Stomach (tissue), 9 donors: Measurements from ENCODE around the gene SDR42E1. TPM values are rescaled to one million over a fixed set of nuclear protein-coding genes. Genes with fewer than 3 reads are reported as not detected.
A peak's percentile ranks its signal among the peaks of the same experiment; 100 is the strongest.
"Not testable (repeated sequence)": the region's sequence is repeated elsewhere in the genome, so short reads cannot be mapped to it uniquely, and the experiment has no call there.

Source experiments
- DNase-seq, 2 donors: peaks; one replicate each; pipeline versions ENCODE4 v3.0.0 to v3.0.0-alpha.2; 2013 to 2019
- H3K27ac ChIP-seq, 5 donors: fragments of 200-600 bp in 4 of 5; sonication (generic) in 4 of 5; one replicate each; pipeline ENCODE4 v1.5.1; 2013 to 2019; ENCODE audit warnings: mild to moderate bottlenecking in 1 of 5, moderate library complexity in 1 of 5
- H3K27me3 ChIP-seq, 3 donors: fragments of 200-600 bp; sonication (generic); one replicate each; pipeline ENCODE4 v1.5.1; 2017 to 2019; ENCODE audit warnings: mixed run types in 1 of 3
- H3K36me3 ChIP-seq, 4 donors: fragments of 200-600 bp; sonication (generic); 1 replicate in 3 of 4; 2 replicates in 1 of 4; pipeline ENCODE4 v1.5.1; 2016 to 2019
- H3K4me1 ChIP-seq, 4 donors: fragments of 200-600 bp; sonication (generic); one replicate each; pipeline ENCODE4 v1.5.1; 2016 to 2019
- H3K4me3 ChIP-seq, 4 donors: fragments of 200-600 bp; sonication (generic) in 3 of 4; one replicate each; pipeline ENCODE4 v1.5.1; 2016 to 2019; ENCODE audit warnings: mild to moderate bottlenecking in 1 of 4
- H3K9me3 ChIP-seq, 4 donors: fragments of 200-600 bp; sonication (generic); one replicate each; pipeline ENCODE4 v1.5.1; 2016 to 2019
- CTCF ChIP-seq, 7 experiments: fragments of 450-650 bp in 4 of 7; fragments of 200-600 bp in 3 of 7; sonication (generic) in 3 of 7; IDR thresholded peaks; one replicate each; pipeline ENCODE4 v1.5.1; 2016 to 2019; ENCODE audit warnings: antibody characterized with exemption in 7 of 7, control low read depth in 2 of 7, mild to moderate bottlenecking in 1 of 7
- EP300 ChIP-seq: sonication (generic); formaldehyde crosslinking; IDR thresholded peaks from one replicate; pipeline ENCODE4 v1.6.1; 2017; ENCODE audit warnings: antibody characterized with exemption
- POLR2A ChIP-seq, 4 donors: fragments of 450-650 bp; IDR thresholded peaks; one replicate each; pipeline ENCODE4 v1.6.1; 2016; ENCODE audit warnings: antibody characterized with exemption in 4 of 4, control low read depth in 2 of 4, mild to moderate bottlenecking in 1 of 4, moderate library complexity in 1 of 4
- POLR2AphosphoS5 ChIP-seq, 3 donors: sonication (generic); formaldehyde crosslinking; IDR thresholded peaks; one replicate each; pipeline ENCODE4 v1.6.1; 2016; ENCODE audit warnings: antibody characterized with exemption in 3 of 3
- WGBS, 5 donors: extraction: QIAGEN DNeasy Blood & Tissue Kit in 3 of 5; methylation state at CpG; one replicate each; pipeline versions ENCODE4 v1.1.5 to v1.1.7; 2013 to 2018; 5-methylcytosine and 5-hydroxymethylcytosine counted together
- intact Hi-C: fragments of 100-400 bp; cut with DNase I; formaldehyde crosslinking; loops from one replicate; pipeline ENCODE4 v1.15.1; 2023; ENCODE audit warnings: low total_unique reads
- polyA plus RNA-seq, 3 donors: library from polyadenylated mRNA; stranded (reverse); fragments of 200-250 nt; gene quantifications; one replicate each; pipeline ENCODE4 v1.2.3, GENCODE V29; 2013
- total RNA-seq, 5 donors: library from RNA; depleted of rRNA; stranded (reverse); fragments of >200 nt; gene quantifications; one replicate each; pipeline versions ENCODE4 v1.1.0 to v1.2.3, GENCODE V29; 2014 to 2016
- donor health status: healthy with polysubstance abuse.
- donor health status: Bipolar disorder and iron deficiency.
- donor health status: healthy.

The SDR42E1 gene
- total and polyA plus RNA-seq, 8 donors, result 0.58 to 7.9 (median 2.3) TPM; not detected in 1

GRCh38 chr16:81994485-81994884 is 16.8 kb downstream of the SDR42E1 start:
- TF ChIP-seq EP300 (no peak), CTCF (IDR thresholded peaks at IDR 0.05) (peak in 1 of 7 experiments; percentile 12)
- H3K27me3 ChIP-seq, result no peaks in the 10 kb centered on the region
- peaks cover 2 to 17% (median 5%) of the 10 kb centered on the region in 4 donors for H3K36me3 ChIP-seq
- peaks cover 0 to 25% (median 10%) of the 10 kb centered on the region in 4 donors for H3K4me1 ChIP-seq
- DNase-seq, result no peak
- intact Hi-C loops, result no loop called here
- 85 to 89% (median 86%) methylated on average over 5 of the region's 5 CpGs for WGBS, 5 donors
- H3K9me3 ChIP-seq, result no peaks in the 10 kb centered on the region
- H3K4me3 ChIP-seq, result no peak overlapping the region
- no peak overlapping the region for H3K27ac ChIP-seq

- H3K9me3 ChIP-seq, result no peaks in the 10 kb centered on the region
- intact Hi-C loops, result no loop called here
- 60 to 77% (median 72%) methylated on average over 3 of the region's 3 CpGs for WGBS, 5 donors
- no peak overlapping the region for H3K4me3 ChIP-seq
- no peak for DNase-seq
- no peak overlapping the region for H3K27ac ChIP-seq
- TF ChIP-seq POLR2AphosphoS5 (IDR thresholded peaks at IDR 0.05) (no peak), POLR2A (IDR thresholded peaks at IDR 0.05) (no peak), EP300 (no peak), CTCF (IDR thresholded peaks at IDR 0.05) (no peak)
- peaks cover 0 to 22% (median 10%) of the 10 kb centered on the region in 4 donors for H3K4me1 ChIP-seq
- no peaks in the 10 kb centered on the region for H3K27me3 ChIP-seq
- H3K36me3 ChIP-seq, result peaks cover 0 to 6% (median 0%) of the 10 kb centered on the region in 4 donors
Observed at GRCh38 chr16:81992859-81993258, 18.4 kb downstream of the SDR42E1 start.

GRCh38 chr16:81987706-81988105 is 23.6 kb downstream of the SDR42E1 start:
- H3K9me3 ChIP-seq, result no peaks in the 10 kb centered on the region

GRCh38 chr16:81987121-81987520 is 24.1 kb downstream of the SDR42E1 start:
- H3K4me3 ChIP-seq, result no peak overlapping the region
- no peaks in the 10 kb centered on the region for H3K4me1 ChIP-seq
- no peaks in the 10 kb centered on the region for H3K36me3 ChIP-seq
- TF ChIP-seq CTCF (IDR thresholded peaks at IDR 0.05) (no peak), EP300 (no peak), POLR2AphosphoS5 (IDR thresholded peaks at IDR 0.05) (no peak), POLR2A (IDR thresholded peaks at IDR 0.05) (no peak)
- DNase-seq, result no peak
- intact Hi-C loops, result no loop called here
- H3K27ac ChIP-seq, result peak overlapping the region in 1 of 5 donors; percentile 63
- H3K9me3 ChIP-seq, result no peaks in the 10 kb centered on the region
- no peaks in the 10 kb centered on the region for H3K27me3 ChIP-seq
- WGBS, 5 donors, result 87 to 93% (median 90%) methylated on average over 8 of the region's 8 CpGs

More at GRCh38 chr16:81987706-81988105, 23.6 kb downstream of the SDR42E1 start:
- H3K27ac ChIP-seq, result peak overlapping the region in 3 of 5 donors; percentile 9 to 63 (median 19)
- H3K27me3 ChIP-seq, result no peaks in the 10 kb centered on the region
- WGBS, 5 donors, result 58 to 74% (median 65%) methylated on average over 5 of the region's 5 CpGs
- H3K4me3 ChIP-seq, result no peak overlapping the region
- intact Hi-C loops, result no loop called here
- H3K36me3 ChIP-seq, result no peaks in the 10 kb centered on the region
- no peaks in the 10 kb centered on the region for H3K4me1 ChIP-seq
- TF ChIP-seq POLR2A (IDR thresholded peaks at IDR 0.05), result no peak
- TF ChIP-seq CTCF (IDR thresholded peaks at IDR 0.05), result no peak
- no peak for TF ChIP-seq EP300
- peak in 1 of 3 donors; percentile 65 for TF ChIP-seq POLR2AphosphoS5 (IDR thresholded peaks at IDR 0.05)
- peak; percentile 48 to 71 for DNase-seq

- H3K4me3 ChIP-seq, H3K36me3 ChIP-seq, H3K4me1 ChIP-seq, DNase-seq, H3K27me3 ChIP-seq, H3K27ac ChIP-seq, intact Hi-C loops: not testable (repeated sequence)
- peaks cover 0 to 16% (median 6%) of the 10 kb centered on the region in 4 donors for H3K9me3 ChIP-seq
- WGBS, 5 donors, result 80 to 90% (median 85%) methylated on average over 16 to 26 of the region's 26 CpGs
Observed at GRCh38 chr16:81977335-81977942, 33.8 kb downstream of the SDR42E1 start.
